A549 (cell line): ENCODE results near the gene ZBTB46.

Experiments
- CEBPB ChIP-seq, 2 experiments: fragments of >200 bp in 1 of 2; sonication (Bioruptor Twin) in 1 of 2; formaldehyde crosslinking in 1 of 2; IDR thresholded peaks; 2 replicates each; pipeline ENCODE4 v1.6.1; 2012 to 2016
- CHD4 ChIP-seq: fragments of 200-600 bp; sonication (generic); IDR thresholded peaks from 2 replicates; pipeline ENCODE4 v1.6.1; 2016; ENCODE audit warnings: antibody characterized with exemption, mild to moderate bottlenecking, borderline replicate concordance
- MAFK ChIP-seq: fragments of 450-650 bp; IDR thresholded peaks from 2 replicates; pipeline ENCODE4 v1.6.1; 2014; ENCODE audit not compliant: partially characterized antibody
- POLR2A ChIP-seq: IDR thresholded peaks from 2 replicates; pipeline ENCODE4 v1.6.1; 2012; ENCODE audit warnings: mild to moderate bottlenecking, low read length
- RARB ChIP-seq: fragments of 250-450 bp; sonication (Bioruptor Pico); IDR thresholded peaks from 2 replicates; pipeline ENCODE4 v1.8.0; 2021; ENCODE audit warnings: mild to moderate bottlenecking, moderate library complexity
- TF ChIP-seq, protein P1 (sequence below): fragments of >200 bp; sonication (Bioruptor Twin); formaldehyde crosslinking; IDR thresholded peaks from 3 replicates; pipeline ENCODE4 v1.5.1; 2016
- TF ChIP-seq, protein P2 (sequence below): fragments of 200-600 bp; sonication (generic); IDR thresholded peaks from 2 replicates; pipeline ENCODE4 v1.6.1; 2016; ENCODE audit warnings: antibody characterized with exemption, mild to moderate bottlenecking, moderate library complexity

DNA sequence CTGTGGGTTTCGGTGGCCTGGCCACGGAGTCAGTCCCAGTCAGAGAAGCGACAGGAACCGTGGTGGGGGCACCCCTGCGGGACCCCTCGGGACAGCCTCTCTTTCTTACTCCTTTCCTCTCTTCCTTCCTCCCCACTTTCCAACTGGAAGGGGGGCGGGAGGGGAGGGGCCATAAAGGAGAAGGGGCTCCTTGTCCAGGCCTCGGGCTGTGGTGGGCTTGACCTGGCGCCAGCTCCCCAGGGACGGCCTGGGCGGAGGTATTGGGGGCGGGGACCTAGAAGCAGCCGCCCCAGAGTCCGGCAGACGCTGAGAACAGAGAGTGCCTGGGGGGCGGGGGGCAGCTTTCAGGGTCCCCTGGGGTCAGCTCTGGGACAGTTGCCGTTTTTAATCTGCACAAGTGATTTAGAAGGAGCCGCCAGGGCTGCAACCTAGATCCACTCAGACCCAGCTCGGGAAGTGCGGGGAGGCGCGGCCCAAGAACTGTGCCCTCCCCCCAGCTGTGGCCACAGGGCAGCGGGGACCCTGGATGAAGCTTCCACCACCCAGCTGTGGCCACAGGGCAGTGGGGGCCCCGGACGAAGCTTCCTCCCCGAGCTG lies 23.8 kb upstream of the ZBTB46 start:
- TF ChIP-seq, protein P1, sequence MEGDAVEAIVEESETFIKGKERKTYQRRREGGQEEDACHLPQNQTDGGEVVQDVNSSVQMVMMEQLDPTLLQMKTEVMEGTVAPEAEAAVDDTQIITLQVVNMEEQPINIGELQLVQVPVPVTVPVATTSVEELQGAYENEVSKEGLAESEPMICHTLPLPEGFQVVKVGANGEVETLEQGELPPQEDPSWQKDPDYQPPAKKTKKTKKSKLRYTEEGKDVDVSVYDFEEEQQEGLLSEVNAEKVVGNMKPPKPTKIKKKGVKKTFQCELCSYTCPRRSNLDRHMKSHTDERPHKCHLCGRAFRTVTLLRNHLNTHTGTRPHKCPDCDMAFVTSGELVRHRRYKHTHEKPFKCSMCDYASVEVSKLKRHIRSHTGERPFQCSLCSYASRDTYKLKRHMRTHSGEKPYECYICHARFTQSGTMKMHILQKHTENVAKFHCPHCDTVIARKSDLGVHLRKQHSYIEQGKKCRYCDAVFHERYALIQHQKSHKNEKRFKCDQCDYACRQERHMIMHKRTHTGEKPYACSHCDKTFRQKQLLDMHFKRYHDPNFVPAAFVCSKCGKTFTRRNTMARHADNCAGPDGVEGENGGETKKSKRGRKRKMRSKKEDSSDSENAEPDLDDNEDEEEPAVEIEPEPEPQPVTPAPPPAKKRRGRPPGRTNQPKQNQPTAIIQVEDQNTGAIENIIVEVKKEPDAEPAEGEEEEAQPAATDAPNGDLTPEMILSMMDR = no peak
- TF ChIP-seq MAFK = no peak
- no peak for TF ChIP-seq CEBPB (IDR thresholded peaks at IDR 0.05)
- no peak for TF ChIP-seq RARB (CRISPR knock-in tag)
- TF ChIP-seq CHD4 = no peak
- TF ChIP-seq, protein P2, sequence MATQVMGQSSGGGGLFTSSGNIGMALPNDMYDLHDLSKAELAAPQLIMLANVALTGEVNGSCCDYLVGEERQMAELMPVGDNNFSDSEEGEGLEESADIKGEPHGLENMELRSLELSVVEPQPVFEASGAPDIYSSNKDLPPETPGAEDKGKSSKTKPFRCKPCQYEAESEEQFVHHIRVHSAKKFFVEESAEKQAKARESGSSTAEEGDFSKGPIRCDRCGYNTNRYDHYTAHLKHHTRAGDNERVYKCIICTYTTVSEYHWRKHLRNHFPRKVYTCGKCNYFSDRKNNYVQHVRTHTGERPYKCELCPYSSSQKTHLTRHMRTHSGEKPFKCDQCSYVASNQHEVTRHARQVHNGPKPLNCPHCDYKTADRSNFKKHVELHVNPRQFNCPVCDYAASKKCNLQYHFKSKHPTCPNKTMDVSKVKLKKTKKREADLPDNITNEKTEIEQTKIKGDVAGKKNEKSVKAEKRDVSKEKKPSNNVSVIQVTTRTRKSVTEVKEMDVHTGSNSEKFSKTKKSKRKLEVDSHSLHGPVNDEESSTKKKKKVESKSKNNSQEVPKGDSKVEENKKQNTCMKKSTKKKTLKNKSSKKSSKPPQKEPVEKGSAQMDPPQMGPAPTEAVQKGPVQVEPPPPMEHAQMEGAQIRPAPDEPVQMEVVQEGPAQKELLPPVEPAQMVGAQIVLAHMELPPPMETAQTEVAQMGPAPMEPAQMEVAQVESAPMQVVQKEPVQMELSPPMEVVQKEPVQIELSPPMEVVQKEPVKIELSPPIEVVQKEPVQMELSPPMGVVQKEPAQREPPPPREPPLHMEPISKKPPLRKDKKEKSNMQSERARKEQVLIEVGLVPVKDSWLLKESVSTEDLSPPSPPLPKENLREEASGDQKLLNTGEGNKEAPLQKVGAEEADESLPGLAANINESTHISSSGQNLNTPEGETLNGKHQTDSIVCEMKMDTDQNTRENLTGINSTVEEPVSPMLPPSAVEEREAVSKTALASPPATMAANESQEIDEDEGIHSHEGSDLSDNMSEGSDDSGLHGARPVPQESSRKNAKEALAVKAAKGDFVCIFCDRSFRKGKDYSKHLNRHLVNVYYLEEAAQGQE = no peak
- TF ChIP-seq POLR2A = no peak
